Hippocampal formation (tissue), 2 donors: ENCODE results near the gene CDH5.

Source experiments
- DNase-seq, 2 donors: peaks; one replicate each; lab custom pipeline; 2025; lab: John Stamatoyannopoulos, UW

The CDH5 gene

GRCh38 chr16:66416939-66417700 lies 50.6 kb downstream of the CDH5 start:
- DNase-seq = no peak

GRCh38 chr16:66418165-66418962 lies 51.9 kb downstream of the CDH5 start:
- DNase-seq = no peak

GRCh38 chr16:66419527-66419926 lies 53.0 kb downstream of the CDH5 start:
- no peak for DNase-seq

GRCh38 chr16:66420396-66420795 lies 53.9 kb downstream of the CDH5 start:
- no peak for DNase-seq

GRCh38 chr16:66421891-66422290 lies 55.4 kb downstream of the CDH5 start:
- DNase-seq = no peak

GRCh38 chr16:66422366-66422765 lies 55.9 kb downstream of the CDH5 start:
- no peak for DNase-seq

GRCh38 chr16:66423177-66423576 lies 56.7 kb downstream of the CDH5 start:
- DNase-seq = no peak

GRCh38 chr16:66425651-66426050 lies 59.2 kb downstream of the CDH5 start:
- DNase-seq = no peak

GRCh38 chr16:66426112-66427035 lies 59.9 kb downstream of the CDH5 start:
- DNase-seq = no peak

- no peak for DNase-seq
Observed at GRCh38 chr16:66427036-66427860, 60.8 kb downstream of the CDH5 start, which contains the start of gene BEAN1. Gene BEAN1 (plus strand): TSS chr16:66427295. CDS start chr16:66437677, 10,382 bp downstream.

GRCh38 chr16:66427871-66428681 lies 61.6 kb downstream of the CDH5 start:
- DNase-seq = no peak

GRCh38 chr16:66428682-66429251 lies 62.3 kb downstream of the CDH5 start:
- no peak for DNase-seq

- DNase-seq = peak in 1 of 2 donors; percentile 2
Observed at GRCh38 chr16:66429290-66429962, 62.9 kb downstream of the CDH5 start.

- DNase-seq = no peak
Observed at GRCh38 chr16:66430214-66430613, 63.7 kb downstream of the CDH5 start.

GRCh38 chr16:66431760-66432159 lies 65.3 kb downstream of the CDH5 start:
- DNase-seq = no peak

- no peak for DNase-seq
Observed at GRCh38 chr16:66432429-66432828, 65.9 kb downstream of the CDH5 start.

- no peak for DNase-seq
Observed at GRCh38 chr16:66434619-66435430, 68.3 kb downstream of the CDH5 start.

GRCh38 chr16:66435896-66436295 lies 69.4 kb downstream of the CDH5 start:
- DNase-seq = no peak
